ENCODE measurements around the gene NCAPD2.

The NCAPD2 gene

DNA sequence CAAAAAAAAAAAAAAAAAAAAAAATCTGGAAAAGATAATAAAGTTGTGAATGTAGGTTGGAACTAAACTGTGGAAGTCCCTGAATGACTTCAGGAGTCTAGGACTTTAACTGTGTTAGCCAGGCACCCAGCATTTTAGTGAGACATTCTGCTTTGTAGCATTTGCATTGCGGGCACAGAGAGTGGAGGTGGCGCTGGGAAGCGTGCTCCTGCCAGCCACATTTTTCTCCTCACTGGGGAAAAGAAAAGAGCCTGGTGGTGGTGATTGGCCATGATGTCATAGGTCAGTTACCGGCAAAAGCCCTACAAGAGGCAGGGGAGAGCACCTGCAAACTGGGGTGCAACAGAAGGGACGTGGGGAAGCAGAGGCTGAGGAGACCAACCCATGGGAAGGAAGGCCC, 30.7 kb downstream of the NCAPD2 start:
- no peak overlapping the region for H3K4me3 ChIP-seq (replicated peaks in 1 of 2; ENCODE audit: low read depth in 2 of 2, low read length in 2 of 2)
- TF ChIP-seq, protein P1, sequence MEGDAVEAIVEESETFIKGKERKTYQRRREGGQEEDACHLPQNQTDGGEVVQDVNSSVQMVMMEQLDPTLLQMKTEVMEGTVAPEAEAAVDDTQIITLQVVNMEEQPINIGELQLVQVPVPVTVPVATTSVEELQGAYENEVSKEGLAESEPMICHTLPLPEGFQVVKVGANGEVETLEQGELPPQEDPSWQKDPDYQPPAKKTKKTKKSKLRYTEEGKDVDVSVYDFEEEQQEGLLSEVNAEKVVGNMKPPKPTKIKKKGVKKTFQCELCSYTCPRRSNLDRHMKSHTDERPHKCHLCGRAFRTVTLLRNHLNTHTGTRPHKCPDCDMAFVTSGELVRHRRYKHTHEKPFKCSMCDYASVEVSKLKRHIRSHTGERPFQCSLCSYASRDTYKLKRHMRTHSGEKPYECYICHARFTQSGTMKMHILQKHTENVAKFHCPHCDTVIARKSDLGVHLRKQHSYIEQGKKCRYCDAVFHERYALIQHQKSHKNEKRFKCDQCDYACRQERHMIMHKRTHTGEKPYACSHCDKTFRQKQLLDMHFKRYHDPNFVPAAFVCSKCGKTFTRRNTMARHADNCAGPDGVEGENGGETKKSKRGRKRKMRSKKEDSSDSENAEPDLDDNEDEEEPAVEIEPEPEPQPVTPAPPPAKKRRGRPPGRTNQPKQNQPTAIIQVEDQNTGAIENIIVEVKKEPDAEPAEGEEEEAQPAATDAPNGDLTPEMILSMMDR (IDR thresholded peaks at IDR 0.05; ENCODE audit: low read depth, low read length), result no peak
- no peak for DNase-seq (ENCODE audit: low read depth in 2 of 2)

DNA sequence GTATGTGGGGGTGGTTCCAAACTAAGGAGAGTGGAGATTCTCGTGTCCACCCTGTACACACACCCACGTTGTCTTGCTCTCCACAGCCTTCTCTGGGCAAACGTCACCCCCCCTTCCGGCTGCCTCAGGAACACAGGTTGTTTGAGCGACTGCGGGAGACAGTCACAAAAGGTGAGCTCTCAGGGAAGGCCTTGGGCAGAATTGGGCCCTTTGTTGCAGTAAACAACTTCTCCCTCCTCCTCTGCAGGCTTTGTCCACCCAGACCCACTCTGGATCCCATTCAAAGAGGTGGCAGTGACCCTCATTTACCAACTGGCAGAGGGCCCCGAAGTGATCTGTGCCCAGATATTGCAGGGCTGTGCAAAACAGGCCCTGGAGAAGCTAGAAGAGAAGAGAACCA, 32.3 kb downstream of the NCAPD2 start:
- no peak for DNase-seq (ENCODE audit: low read depth in 2 of 2)
- TF ChIP-seq, protein P1 (IDR thresholded peaks at IDR 0.05; ENCODE audit: low read depth, low read length), result no peak
- no peak overlapping the region for H3K4me3 ChIP-seq (replicated peaks in 1 of 2; ENCODE audit: low read depth in 2 of 2, low read length in 2 of 2)

DNA sequence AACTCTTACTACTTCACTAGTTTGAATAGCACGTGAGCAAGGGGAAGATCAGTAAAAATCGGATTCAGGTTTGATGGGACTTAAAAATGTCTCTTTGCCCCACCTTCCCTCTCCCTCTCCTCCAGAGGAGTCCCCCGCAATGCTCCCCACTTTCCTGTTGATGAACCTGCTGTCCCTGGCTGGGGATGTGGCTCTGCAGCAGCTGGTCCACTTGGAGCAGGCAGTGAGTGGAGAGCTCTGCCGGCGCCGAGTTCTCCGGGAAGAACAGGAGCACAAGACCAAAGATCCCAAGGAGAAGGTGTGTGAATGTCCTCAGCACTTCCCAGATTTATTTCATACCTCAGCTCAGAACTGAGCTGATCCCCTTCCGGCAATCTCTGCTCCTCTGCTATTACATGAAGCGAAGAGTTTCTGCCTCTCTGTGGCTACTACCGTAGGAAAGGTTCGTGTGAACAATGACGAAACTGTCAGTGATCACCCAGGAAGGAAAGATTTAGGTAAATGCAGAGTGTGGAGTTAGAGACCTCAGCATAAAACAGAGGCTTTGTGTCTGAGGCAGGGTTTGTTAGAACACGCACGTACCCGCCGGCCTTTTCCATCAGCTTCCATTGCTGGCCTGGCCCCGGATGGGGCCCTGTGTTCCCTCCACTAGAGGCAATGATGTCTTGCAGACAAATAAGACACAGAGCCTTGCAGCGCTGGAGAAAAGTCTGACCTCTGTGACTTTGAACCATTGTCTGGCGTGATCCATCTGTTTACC, 33.0 kb downstream of the NCAPD2 start:
- TF ChIP-seq, protein P1 (IDR thresholded peaks at IDR 0.05; ENCODE audit: low read depth, low read length), result no peak
- DNase-seq (ENCODE audit: low read depth in 2 of 2), result no peak
- no peak overlapping the region for H3K4me3 ChIP-seq (replicated peaks in 1 of 2; ENCODE audit: low read depth in 2 of 2, low read length in 2 of 2)

DNA sequence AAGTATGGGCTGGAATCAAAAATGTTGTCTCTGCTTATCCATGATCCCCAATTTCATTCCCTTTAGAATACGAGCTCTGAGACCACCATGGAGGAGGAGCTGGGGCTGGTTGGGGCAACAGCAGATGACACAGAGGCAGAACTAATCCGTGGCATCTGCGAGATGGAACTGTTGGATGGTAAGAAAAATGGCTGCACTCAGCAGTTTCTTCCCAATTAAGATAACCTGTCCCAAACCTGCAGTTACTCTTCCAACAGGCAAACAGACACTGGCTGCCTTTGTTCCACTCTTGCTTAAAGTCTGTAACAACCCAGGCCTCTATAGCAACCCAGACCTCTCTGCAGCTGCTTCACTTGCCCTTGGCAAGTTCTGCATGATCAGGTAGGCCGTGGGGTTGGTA, 33.8 kb downstream of the NCAPD2 start:
- H3K4me3 ChIP-seq (replicated peaks in 1 of 2; ENCODE audit: low read depth in 2 of 2, low read length in 2 of 2), result no peak overlapping the region
- no peak for DNase-seq (ENCODE audit: low read depth in 2 of 2)
- TF ChIP-seq, protein P1 (IDR thresholded peaks at IDR 0.05; ENCODE audit: low read depth, low read length), result no peak

DNA sequence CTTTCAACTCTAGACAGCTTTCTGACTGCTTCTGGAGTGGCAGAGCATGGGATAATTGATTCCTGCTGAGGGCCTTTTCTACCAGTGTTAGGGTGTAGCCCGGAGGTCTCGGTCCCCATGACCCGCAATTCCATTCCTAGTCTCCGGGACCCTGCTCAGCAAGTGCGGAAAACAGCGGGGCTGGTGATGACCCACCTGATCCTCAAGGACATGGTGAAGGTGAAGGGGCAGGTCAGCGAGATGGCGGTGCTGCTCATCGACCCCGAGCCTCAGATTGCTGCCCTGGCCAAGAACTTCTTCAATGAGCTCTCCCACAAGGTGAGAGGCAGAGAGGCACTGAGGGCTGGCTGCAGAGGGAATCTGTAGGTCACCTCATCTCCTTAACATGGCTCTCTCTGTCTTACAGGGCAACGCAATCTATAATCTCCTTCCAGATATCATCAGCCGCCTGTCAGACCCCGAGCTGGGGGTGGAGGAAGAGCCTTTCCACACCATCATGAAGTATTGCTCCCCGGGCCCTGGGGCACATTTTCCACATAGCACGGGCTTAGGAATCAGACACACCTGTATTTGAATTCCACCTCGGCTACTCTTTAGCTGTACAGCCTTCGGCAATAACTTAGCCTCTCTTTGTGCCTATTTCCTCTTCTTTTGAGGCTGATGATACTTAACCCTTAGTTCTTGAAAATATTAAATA, 34.8 kb downstream of the NCAPD2 start:
- TF ChIP-seq, protein P1 (IDR thresholded peaks at IDR 0.05; ENCODE audit: low read depth, low read length), result no peak
- no peak for DNase-seq (ENCODE audit: low read depth in 2 of 2)
- no peak overlapping the region for H3K4me3 ChIP-seq (replicated peaks in 1 of 2; ENCODE audit: low read depth in 2 of 2, low read length in 2 of 2)

DNA sequence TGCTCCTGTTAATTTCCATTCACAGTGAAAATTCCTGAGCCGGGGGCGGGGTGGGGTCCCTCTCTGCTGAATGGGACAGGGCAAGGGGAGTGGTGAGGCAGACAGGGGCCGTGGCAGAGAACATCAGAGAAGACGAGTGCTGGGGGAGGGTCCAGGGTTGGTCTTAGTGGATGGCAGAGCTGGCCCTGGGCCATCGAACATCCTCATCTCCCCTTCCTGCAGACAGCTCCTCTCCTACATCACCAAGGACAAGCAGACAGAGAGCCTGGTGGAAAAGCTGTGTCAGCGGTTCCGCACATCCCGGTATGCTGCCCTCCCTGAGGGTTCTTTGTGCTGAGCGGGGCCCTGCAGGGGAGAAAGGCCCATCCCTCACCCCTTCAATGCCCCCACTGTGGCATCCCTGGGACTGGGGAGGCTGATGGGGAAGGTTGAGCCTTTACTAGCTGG, 35.4 kb downstream of the NCAPD2 start:
- no peak for DNase-seq (ENCODE audit: low read depth in 2 of 2)
- no peak overlapping the region for H3K4me3 ChIP-seq (replicated peaks in 1 of 2; ENCODE audit: low read depth in 2 of 2, low read length in 2 of 2)

More for the DNA sequence above, 35.4 kb downstream of the NCAPD2 start:
- TF ChIP-seq, protein P1 (IDR thresholded peaks at IDR 0.05; ENCODE audit: low read depth, low read length), result no peak
